SKM-1 treated with dmso at 0.1 percent for 144 hours (cell line): ENCODE results near the gene CCDC127.
"Not testable (repeated sequence)": the region's sequence is repeated elsewhere in the genome, so short reads cannot be mapped to it uniquely, and the experiment has no call there.

Experiments used
- DNase-seq: peaks from one replicate; lab custom pipeline; 2025; ENCODE audit not compliant: unreplicated experiment; lab: John Stamatoyannopoulos, UW

CCDC127 gene

GRCh38 chr5:234450-234849, 16.5 kb upstream of the CCDC127 start:
- no peak for DNase-seq

- DNase-seq = not testable (repeated sequence)
Observed at GRCh38 chr5:233426-233825, 15.5 kb upstream of the CCDC127 start.

GRCh38 chr5:231661-232060, 13.7 kb upstream of the CCDC127 start:
- DNase-seq = no peak

GRCh38 chr5:230711-231110, 12.8 kb upstream of the CCDC127 start:
- DNase-seq = no peak

GRCh38 chr5:228886-229285, 10.9 kb upstream of the CCDC127 start:
- DNase-seq = no peak

GRCh38 chr5:227375-227774, 9.4 kb upstream of the CCDC127 start:
- not testable (repeated sequence) for DNase-seq

GRCh38 chr5:225334-225733, 7.4 kb upstream of the CCDC127 start:
- no peak for DNase-seq

- DNase-seq = no peak
Observed at GRCh38 chr5:223791-224190, 5.8 kb upstream of the CCDC127 start.

- DNase-seq = not testable (repeated sequence)
Observed at GRCh38 chr5:222951-223715, 5.2 kb upstream of the CCDC127 start.

GRCh38 chr5:219991-220390, 2.0 kb upstream of the CCDC127 start:
- DNase-seq = no peak

GRCh38 chr5:219460-219863, 1.5 kb upstream of the CCDC127 start:
- no peak for DNase-seq

- no peak for DNase-seq
Observed at GRCh38 chr5:218457-219291, 721 bp upstream of the CCDC127 start.

GRCh38 chr5:216076-216475, 1.9 kb downstream of the CCDC127 start:
- not testable (repeated sequence) for DNase-seq

- DNase-seq = not testable (repeated sequence)
Observed at GRCh38 chr5:215256-215655, 2.7 kb downstream of the CCDC127 start.

GRCh38 chr5:213803-214395, 4.1 kb downstream of the CCDC127 start:
- no peak for DNase-seq

- DNase-seq = no peak
Observed at GRCh38 chr5:208449-209114, 9.4 kb downstream of the CCDC127 start.

GRCh38 chr5:207599-207998, 10.4 kb downstream of the CCDC127 start:
- DNase-seq = no peak

GRCh38 chr5:206927-207536, 10.9 kb downstream of the CCDC127 start:
- DNase-seq = no peak

- DNase-seq = no peak
Observed at GRCh38 chr5:206406-206805, 11.5 kb downstream of the CCDC127 start.

GRCh38 chr5:204966-205670, 12.8 kb downstream of the CCDC127 start:
- DNase-seq = no peak
